Activated naive CD4-positive, alpha-beta T cell treated with anti-CD3 and anti-CD28 coated beads, Interleukin-2, amount 50 U/mL, for 72 hours (primary cell): ENCODE measurements around the gene PLA2G3. TPM values are rescaled to one million over a fixed set of nuclear protein-coding genes. Genes with fewer than 3 reads are reported as not detected.
"Not testable (repeated sequence)": the region's sequence is repeated elsewhere in the genome, so short reads cannot be mapped to it uniquely, and the experiment has no call there.

Experiments
- ATAC-seq, 2 donors: fragments of 150-1000 bp; cut with Tn5 transposase; 2 replicates each; pipeline ENCODE4 v1.10.0; 2021; ENCODE audit warnings: mild to moderate bottlenecking in 2 of 2, moderate library complexity in 2 of 2
- DNase-seq, 2 donors: peaks; one replicate each; pipeline ENCODE4 v3.0.0; 2021 to 2022; ENCODE audit warnings: low spot score in 2 of 2
- H3K27ac Mint-ChIP-seq, 2 donors: one replicate each; pipeline ENCODE4 v1.8.0; 2022; ENCODE audit warnings: mild to moderate bottlenecking in 2 of 2, mixed read lengths in 2 of 2
- H3K36me3 Mint-ChIP-seq, 2 donors: one replicate each; pipeline ENCODE4 v1.8.0; 2022; ENCODE audit warnings: mixed read lengths in 2 of 2
- H3K9me3 Mint-ChIP-seq, 2 donors: one replicate each; pipeline ENCODE4 v1.8.0; 2022; ENCODE audit warnings: mixed read lengths in 2 of 2
- total RNA-seq, 2 donors: library from RNA; stranded (reverse); gene quantifications; one replicate each; pipeline ENCODE4 v1.2.3, GENCODE V29; 2022

PLA2G3 gene
- total RNA-seq, 2 donors from 2014 or later = not detected

- no peak for ATAC-seq
- no peak for DNase-seq
- Mint-ChIP-seq H3K27ac (no peak overlapping the region), H3K9me3 (no peaks in the 10 kb centered on the region), H3K36me3 (no peaks in the 10 kb centered on the region)
Observed at GRCh38 chr22:31098632-31099110, 41.6 kb downstream of the PLA2G3 start.

DNA sequence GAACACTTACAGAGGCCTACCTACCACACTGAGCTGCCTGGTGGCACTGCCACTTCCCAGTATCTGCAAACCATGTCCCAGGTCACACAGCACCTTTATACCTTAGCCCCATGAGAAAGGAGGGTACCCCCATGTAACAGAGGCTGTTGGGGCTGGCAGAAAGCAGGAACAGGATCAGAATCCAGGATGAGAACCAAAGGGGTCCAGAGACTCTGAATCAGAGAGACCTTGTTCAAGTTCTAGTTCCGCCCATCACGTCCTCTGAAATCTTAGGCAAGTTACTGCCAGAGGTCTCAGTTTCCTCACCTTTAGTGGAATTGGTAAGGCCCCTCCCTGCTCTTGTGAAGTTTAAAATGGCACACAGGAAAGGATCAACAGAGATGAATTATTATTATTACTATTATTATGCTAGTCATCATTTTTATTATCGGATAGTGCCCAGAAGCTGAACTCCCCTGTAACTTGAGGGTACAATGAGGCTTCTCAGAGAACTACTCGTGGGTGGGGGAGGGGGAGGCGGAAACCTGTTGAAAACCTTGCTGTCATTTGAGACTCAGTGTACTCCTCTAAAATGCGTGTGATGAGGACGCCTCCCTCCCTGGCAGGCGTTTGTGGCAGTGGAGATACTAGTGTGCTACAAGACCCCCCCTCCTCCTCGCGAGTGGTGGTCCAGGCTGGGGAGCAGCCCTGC, 42.2 kb downstream of the PLA2G3 start:
- Mint-ChIP-seq H3K27ac (no peak overlapping the region), H3K36me3 (no peaks in the 10 kb centered on the region)
- ATAC-seq = no peak

GRCh38 chr22:31097539-31097938, 42.8 kb downstream of the PLA2G3 start:
- not testable (repeated sequence) for H3K36me3 Mint-ChIP-seq, H3K9me3 Mint-ChIP-seq, ATAC-seq, H3K27ac Mint-ChIP-seq, DNase-seq

More for the DNA sequence above, 42.2 kb downstream of the PLA2G3 start:
- H3K9me3 Mint-ChIP-seq = no peaks in the 10 kb centered on the region
- DNase-seq = no peak

DNA sequence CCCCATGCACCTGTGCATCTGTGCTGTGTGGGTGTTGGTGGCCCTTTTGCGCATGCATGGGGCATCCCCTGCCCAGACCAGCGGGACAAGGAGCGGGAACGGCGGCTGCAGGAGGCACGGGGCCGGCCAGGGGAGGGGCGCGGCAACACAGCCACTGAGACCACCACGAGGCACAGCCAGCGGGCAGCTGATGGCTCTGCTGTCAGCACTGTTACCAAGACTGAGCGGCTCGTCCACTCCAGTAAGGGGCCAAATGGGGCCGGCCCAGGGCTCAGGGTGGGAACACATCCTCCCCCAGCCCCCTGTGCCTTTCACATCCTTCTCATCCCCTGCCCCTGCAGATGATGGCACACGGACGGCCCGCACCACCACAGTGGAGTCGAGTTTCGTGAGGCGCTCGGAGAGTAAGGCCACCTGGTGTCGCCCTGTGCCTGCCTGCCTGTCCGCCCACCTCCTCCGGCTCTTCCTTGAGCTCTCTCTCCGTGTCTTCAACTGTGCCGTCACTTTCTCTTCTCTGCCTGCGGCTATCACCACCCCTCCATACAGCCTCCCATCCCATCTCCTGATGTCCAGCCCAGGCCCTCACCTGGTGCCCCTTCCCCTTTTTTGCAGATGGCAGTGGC, 43.5 kb downstream of the PLA2G3 start:
- peak overlapping the region; percentile 47 to 50 for H3K27ac Mint-ChIP-seq
- no peaks in the 10 kb centered on the region for H3K36me3 Mint-ChIP-seq
- no peak for DNase-seq
- no peak for ATAC-seq
- no peaks in the 10 kb centered on the region for H3K9me3 Mint-ChIP-seq

GRCh38 chr22:31095637-31096249, 44.6 kb downstream of the PLA2G3 start:
- H3K9me3 Mint-ChIP-seq = no peaks in the 10 kb centered on the region
- no peaks in the 10 kb centered on the region for H3K36me3 Mint-ChIP-seq
- no peak for DNase-seq
- peak overlapping the region in 1 of 2 donors; percentile 50 for H3K27ac Mint-ChIP-seq
- no peak for ATAC-seq

- DNase-seq (no peak), ATAC-seq (no peak)
- Mint-ChIP-seq H3K27ac (peak overlapping the region; percentile 43 to 45), H3K9me3 (no peaks in the 10 kb centered on the region), H3K36me3 (no peaks in the 10 kb centered on the region)
Observed at GRCh38 chr22:31094741-31095140, 45.6 kb downstream of the PLA2G3 start.

GRCh38 chr22:31094021-31094551, 46.2 kb downstream of the PLA2G3 start:
- no peak for DNase-seq
- H3K36me3 Mint-ChIP-seq = no peaks in the 10 kb centered on the region
- H3K27ac Mint-ChIP-seq = no peak overlapping the region
- ATAC-seq = no peak
- H3K9me3 Mint-ChIP-seq = no peaks in the 10 kb centered on the region

DNA sequence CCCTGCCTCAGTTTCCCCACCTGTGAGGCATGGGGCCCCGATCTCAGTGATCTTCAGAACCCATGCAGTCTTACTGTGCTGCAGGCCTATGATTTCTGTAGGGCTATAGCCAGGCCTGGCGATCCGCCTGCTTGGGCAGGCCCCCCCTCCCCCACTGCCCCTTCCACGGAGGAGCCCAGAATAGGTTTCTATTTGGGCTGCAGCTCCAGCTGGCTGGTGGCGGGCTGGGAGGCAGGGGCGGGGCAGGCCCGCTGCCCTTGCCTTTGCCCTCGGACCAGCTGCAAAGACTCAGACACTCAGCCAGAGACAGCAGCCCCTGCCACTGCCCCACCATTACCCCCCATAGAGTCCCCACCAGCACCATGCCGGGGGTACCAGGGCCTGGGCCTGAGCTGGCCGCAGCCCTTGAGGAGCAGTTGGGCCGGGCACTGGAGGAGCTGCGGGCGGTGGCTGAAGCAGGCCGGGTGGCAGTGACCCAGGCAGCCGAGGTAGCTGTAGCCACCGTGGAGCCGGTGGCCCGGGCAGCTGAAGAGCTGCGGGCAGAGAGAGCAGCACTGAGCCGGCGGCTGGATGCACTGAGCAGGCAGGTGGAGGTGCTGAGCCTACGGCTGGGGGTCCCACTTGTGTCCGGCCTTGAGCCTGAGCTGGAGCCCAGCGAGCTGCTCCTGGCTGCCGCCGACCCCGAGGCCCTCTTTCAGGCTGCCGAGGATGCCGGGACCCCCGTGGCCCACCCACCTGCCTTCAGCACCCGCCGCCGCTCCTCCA, 47.0 kb downstream of the PLA2G3 start:
- no peaks in the 10 kb centered on the region for H3K36me3 Mint-ChIP-seq
- DNase-seq (no peak), ATAC-seq (no peak)
- H3K27ac Mint-ChIP-seq = no peak overlapping the region
- H3K9me3 Mint-ChIP-seq = no peaks in the 10 kb centered on the region

GRCh38 chr22:31092161-31092560, 48.1 kb downstream of the PLA2G3 start:
- ATAC-seq (no peak), DNase-seq (no peak)
- H3K27ac Mint-ChIP-seq = no peak overlapping the region
- no peaks in the 10 kb centered on the region for H3K36me3 Mint-ChIP-seq
- no peaks in the 10 kb centered on the region for H3K9me3 Mint-ChIP-seq

DNA sequence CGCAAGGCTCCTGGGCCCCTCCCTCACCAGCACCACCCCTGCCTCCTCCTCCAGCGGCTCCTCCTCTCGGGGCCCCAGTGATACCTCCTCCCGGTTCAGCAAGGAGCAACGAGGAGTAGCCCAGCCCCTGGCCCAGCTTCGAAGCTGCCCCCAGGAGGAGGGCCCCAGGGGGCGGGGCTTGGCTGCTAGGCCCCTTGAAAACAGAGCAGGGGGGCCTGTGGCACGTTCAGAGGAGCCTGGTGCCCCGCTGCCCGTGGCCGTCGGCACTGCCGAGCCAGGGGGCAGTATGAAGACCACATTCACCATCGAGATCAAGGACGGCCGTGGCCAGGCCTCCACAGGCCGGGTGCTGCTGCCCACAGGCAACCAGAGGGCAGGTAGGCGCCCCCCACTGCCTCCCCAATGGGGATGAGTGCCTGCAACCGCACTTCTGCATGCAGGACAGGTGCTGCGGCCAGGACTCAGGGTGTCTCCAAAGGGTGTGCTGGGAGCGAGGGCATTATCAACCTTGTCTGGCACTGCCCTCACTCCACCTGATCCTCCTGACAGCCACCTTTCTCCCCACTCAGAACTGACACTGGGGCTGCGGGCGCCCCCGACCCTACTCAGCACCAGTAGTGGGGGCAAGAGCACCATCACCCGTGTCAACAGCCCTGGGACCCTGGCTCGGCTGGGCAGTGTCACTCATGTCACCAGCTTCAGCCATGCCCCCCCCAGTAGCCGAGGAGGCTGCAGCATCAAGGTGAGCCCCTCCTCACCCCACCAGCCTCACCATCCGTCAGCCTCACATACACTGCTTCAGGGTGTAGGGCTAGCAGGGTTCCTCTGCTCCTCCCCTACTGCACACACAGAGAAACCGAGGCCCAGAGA, 49.0 kb downstream of the PLA2G3 start:
- ATAC-seq (no peak), DNase-seq (no peak)
- H3K27ac Mint-ChIP-seq = no peak overlapping the region
- no peaks in the 10 kb centered on the region for H3K36me3 Mint-ChIP-seq
- no peaks in the 10 kb centered on the region for H3K9me3 Mint-ChIP-seq

- Mint-ChIP-seq H3K27ac (no peak overlapping the region), H3K9me3 (no peaks in the 10 kb centered on the region), H3K36me3 (no peaks in the 10 kb centered on the region)
- ATAC-seq (no peak), DNase-seq (no peak)
Observed at GRCh38 chr22:31090217-31091085, 49.9 kb downstream of the PLA2G3 start.

DNA sequence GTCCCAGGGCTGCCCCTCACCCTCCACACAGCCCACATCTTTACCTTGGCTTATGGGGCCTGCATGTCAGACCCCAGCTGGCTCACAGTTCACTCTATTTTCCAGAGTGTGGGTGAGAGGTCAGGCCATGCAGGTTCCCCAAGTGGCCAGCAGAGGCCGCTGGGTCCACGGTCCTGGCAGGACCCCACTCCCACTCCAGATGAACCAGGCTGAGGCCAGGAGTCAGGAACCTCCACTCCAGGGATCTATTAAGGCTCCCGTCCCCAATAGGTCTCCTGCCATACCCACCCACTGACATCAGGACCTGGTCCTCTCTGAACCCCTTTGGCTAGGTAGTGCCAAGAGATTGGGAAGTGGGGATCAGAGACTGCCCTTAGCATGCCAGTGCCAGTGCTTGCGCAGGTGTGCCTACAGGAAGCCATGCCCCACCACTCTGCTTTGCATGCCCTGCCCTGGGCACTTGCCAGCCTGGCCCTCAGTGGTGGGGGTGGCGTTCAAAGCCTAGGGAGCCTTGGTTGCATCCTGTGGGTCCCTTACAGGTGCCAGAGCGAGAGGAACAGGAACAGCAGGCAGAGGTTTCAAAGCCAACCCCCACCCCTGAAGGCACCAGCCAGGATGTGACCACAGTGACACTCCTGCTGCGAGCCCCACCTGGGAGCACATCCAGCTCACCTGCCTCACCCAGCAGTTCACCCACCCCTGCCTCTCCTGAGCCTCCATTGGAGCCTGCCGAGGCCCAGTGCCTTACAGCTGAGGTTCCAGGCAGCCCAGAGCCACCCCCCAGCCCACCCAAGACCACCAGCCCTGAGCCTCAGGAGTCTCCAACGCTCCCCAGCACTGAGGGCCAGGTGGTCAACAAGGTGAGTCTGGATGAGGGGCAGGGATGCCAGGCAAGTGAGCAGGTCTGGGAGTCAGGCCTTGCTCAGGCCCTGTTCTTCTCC, 50.9 kb downstream of the PLA2G3 start:
- ATAC-seq = no peak
- Mint-ChIP-seq H3K36me3 (peaks cover 0 to 1% of the 10 kb centered on the region in 2 donors), H3K27ac (no peak overlapping the region), H3K9me3 (no peaks in the 10 kb centered on the region)
- no peak for DNase-seq

DNA sequence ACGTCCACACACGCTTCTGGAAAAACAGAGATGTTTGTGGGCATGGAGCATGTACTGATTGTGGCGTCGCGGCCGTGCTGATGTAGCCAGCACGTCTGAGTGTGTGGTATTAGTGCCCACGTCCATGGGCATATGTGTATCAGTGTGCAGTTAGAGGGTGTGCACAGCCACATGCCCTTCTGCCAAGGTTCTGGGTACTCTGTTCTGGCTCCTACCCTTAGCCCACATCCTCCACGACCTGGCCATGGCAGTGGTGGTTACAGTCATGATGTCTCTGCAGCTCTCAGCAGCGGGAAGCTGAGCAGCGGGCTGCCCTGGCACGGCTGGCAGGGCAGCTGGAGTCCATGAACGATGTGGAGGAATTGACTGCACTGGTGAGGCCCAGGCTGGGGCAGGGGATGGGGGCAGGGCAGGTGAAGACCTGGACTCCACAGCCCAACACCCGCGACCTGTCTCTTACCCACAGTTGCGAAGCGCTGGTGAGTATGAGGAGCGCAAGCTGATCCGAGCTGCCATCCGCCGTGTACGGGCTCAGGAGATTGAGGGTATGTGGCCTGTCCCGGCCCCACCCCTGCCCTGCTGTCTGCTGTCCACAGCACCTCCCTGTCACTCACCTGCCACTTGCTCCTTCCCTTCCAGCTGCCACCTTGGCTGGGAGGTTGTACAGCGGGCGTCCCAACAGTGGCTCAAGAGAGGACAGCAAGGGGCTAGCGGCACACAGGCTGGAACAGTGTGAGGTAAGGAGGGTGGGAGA, 51.9 kb downstream of the PLA2G3 start:
- H3K36me3 Mint-ChIP-seq = peaks cover 0 to 10% of the 10 kb centered on the region in 2 donors
- DNase-seq = no peak
- H3K9me3 Mint-ChIP-seq = no peaks in the 10 kb centered on the region
- no peak overlapping the region for H3K27ac Mint-ChIP-seq
- no peak for ATAC-seq
